ENCODE data around the gene TOM1L2.

GRCh38 chr17:17921192-17922069 is 50.8 kb downstream of the TOM1L2 start:
- no peak for TF ChIP-seq CTCF (conservative IDR thresholded peaks at IDR 0.05 in 1 of 2, IDR thresholded peaks at IDR 0.05 in 1 of 2; ENCODE audit: low read depth in 1 of 2, low read length in 2 of 2)
- TF ChIP-seq EZH2 (IDR thresholded peaks at IDR 0.05; ENCODE audit: low read length, missing control alignments), result no peak

Data from fibroblast of lung (primary cell).